Breast epithelium (tissue), 3 donors: ENCODE measurements around the gene OTOA.

ENCODE experiments used
- CTCF ChIP-seq, 3 donors: fragments of 450-650 bp; IDR thresholded peaks; one replicate each; pipeline ENCODE4 v1.5.1; 2016 to 2017; ENCODE audit warnings: antibody characterized with exemption in 3 of 3, mild to moderate bottlenecking in 3 of 3, moderate library complexity in 3 of 3
- POLR2A ChIP-seq: fragments of 450-650 bp; IDR thresholded peaks from one replicate; pipeline ENCODE4 v1.6.1; 2016; ENCODE audit warnings: antibody characterized with exemption, mild to moderate bottlenecking, moderate library complexity
- POLR2AphosphoS5 ChIP-seq, 3 donors: sonication (generic); formaldehyde crosslinking; IDR thresholded peaks; one replicate each; pipeline ENCODE4 v1.6.1; 2017; ENCODE audit warnings: antibody characterized with exemption in 3 of 3

GRCh38 chr16:21666772-21667171, 3.0 kb downstream of the OTOA start:
- TF ChIP-seq CTCF (IDR thresholded peaks at IDR 0.05) (no peak), POLR2A (no peak), POLR2AphosphoS5 (IDR thresholded peaks at IDR 0.05) (no peak)
